Gastrocnemius medialis (tissue), 4 donors: Measurements from ENCODE around the gene ZNF280A. TPM values are rescaled to one million over a fixed set of nuclear protein-coding genes. Genes with fewer than 3 reads are reported as not detected.

Experiments used
- ATAC-seq, 2 donors: fragments of 150-250 bp; one replicate each; pipeline ENCODE4 v1.9.1; 2016
- DNase-seq, 2 donors: peaks; one replicate each; pipeline ENCODE4 v3.0.0-alpha.2; 2019
- H3K27ac ChIP-seq, 4 donors: fragments of 200-600 bp; sonication (generic); 1 replicate in 1 of 4; 2 replicates in 3 of 4; pipeline ENCODE4 v1.5.1; 2016 to 2018; ENCODE audit warnings: mild to moderate bottlenecking in 2 of 4, moderate library complexity in 1 of 4
- H3K27me3 ChIP-seq, 3 donors: fragments of 200-600 bp; sonication (generic) in 2 of 3; 1 replicate in 1 of 3; 2 replicates in 2 of 3; pipeline versions ENCODE4 v1.5.1 to v1.6.0; 2016 to 2019; ENCODE audit warnings: mild to moderate bottlenecking in 1 of 3, moderate library complexity in 1 of 3
- H3K36me3 ChIP-seq, 2 donors: fragments of 200-600 bp; sonication (generic) in 1 of 2; one replicate each; pipeline ENCODE4 v1.5.1; 2017 to 2018
- H3K4me1 ChIP-seq, 2 donors: fragments of 200-600 bp; sonication (generic) in 1 of 2; one replicate each; pipeline ENCODE4 v1.5.1; 2016 to 2017; ENCODE audit warnings: mild to moderate bottlenecking in 2 of 2
- H3K4me3 ChIP-seq, 4 donors: fragments of 200-600 bp; sonication (generic) in 3 of 4; 1 replicate in 1 of 4; 2 replicates in 3 of 4; pipeline ENCODE4 v1.5.1; 2016 to 2019; ENCODE audit warnings: mild to moderate bottlenecking in 2 of 4
- H3K9me3 ChIP-seq, 3 donors: fragments of 200-600 bp; sonication (generic) in 2 of 3; 1 replicate in 1 of 3; 2 replicates in 2 of 3; pipeline ENCODE4 v1.5.1; 2016 to 2019
- CTCF ChIP-seq, 5 experiments: fragments of 450-650 bp in 3 of 5; fragments of 200-600 bp in 2 of 5; sonication (generic) in 2 of 5; IDR thresholded peaks in 4 of 5; conservative IDR thresholded peaks in 1 of 5; 1 replicate in 4 of 5; 2 replicates in 1 of 5; pipeline ENCODE4 v1.5.1; 2016 to 2019; ENCODE audit warnings: antibody characterized with exemption in 5 of 5, mild to moderate bottlenecking in 3 of 5, moderate library complexity in 3 of 5
- POLR2A ChIP-seq, 2 donors: fragments of 450-650 bp; IDR thresholded peaks; one replicate each; pipeline ENCODE4 v1.6.1; 2017; ENCODE audit warnings: antibody characterized with exemption in 2 of 2, mild to moderate bottlenecking in 2 of 2, moderate library complexity in 2 of 2
- in situ Hi-C, 4 donors: fragments of 200-750 bp; cut with MboI; loops; one replicate each; pipeline versions ENCODE4 v1.15.0 to v1.8.0; 2017; ENCODE audit warnings: low sequenced_read_pairs in 4 of 4
- intact Hi-C: fragments of 100-400 bp; cut with DNase I; formaldehyde crosslinking; loops from one replicate; pipeline ENCODE4 v1.15.1; 2023; ENCODE audit warnings: low total_unique reads
- total RNA-seq, 4 donors: library from RNA; depleted of rRNA; stranded (reverse); fragments of >200 nt; gene quantifications; one replicate each; pipeline versions ENCODE4 v1.1.0 to v1.2.3, GENCODE V29; 2016

Gene ZNF280A
- total RNA-seq: not detected

GRCh38 chr22:22520020-22520656 is at the start of gene ZNF280A:
TSS of gene ZNF280A (minus strand) at chr22:22520270. CDS start at chr22:22515630, 4,640 bp downstream.
- peak in 1 of 2 donors; percentile 7 for DNase-seq
- Histone ChIP-seq H3K27ac (no peak within 1 kb of the TSS), H3K4me3 (no peak within 1 kb of the TSS), H3K36me3 (no peaks in the 10 kb centered on the region), H3K4me1 (no peaks in the 10 kb centered on the region), H3K9me3 (no peaks in the 10 kb centered on the region), H3K27me3 (peaks cover 0 to 3% (median 0%) of the 10 kb centered on the region in 3 donors)
- TF ChIP-seq CTCF (IDR thresholded peaks at IDR 0.05 in 4 of 5, conservative IDR thresholded peaks at IDR 0.05 in 1 of 5) (no peak), POLR2A (IDR thresholded peaks at IDR 0.05) (no peak)
- ATAC-seq: no peak
- in situ Hi-C loops: no loop called here
- intact Hi-C loops: no loop called here

GRCh38 chr22:22569218-22569617 is 49.1 kb upstream of the ZNF280A start:
- Histone ChIP-seq H3K9me3 (no peaks in the 10 kb centered on the region), H3K36me3 (no peaks in the 10 kb centered on the region), H3K4me1 (no peaks in the 10 kb centered on the region), H3K27me3 (peaks cover 0 to 8% (median 8%) of the 10 kb centered on the region in 3 donors), H3K27ac (no peak overlapping the region), H3K4me3 (no peak overlapping the region)
- TF ChIP-seq POLR2A (IDR thresholded peaks at IDR 0.05) (no peak), CTCF (IDR thresholded peaks at IDR 0.05 in 4 of 5, conservative IDR thresholded peaks at IDR 0.05 in 1 of 5) (no peak)
- in situ Hi-C loops: no loop called here
- intact Hi-C loops: no loop called here
- DNase-seq: no peak
- no peak for ATAC-seq

GRCh38 chr22:22565981-22566380 is 45.9 kb upstream of the ZNF280A start:
- Histone ChIP-seq H3K27ac (no peak overlapping the region), H3K9me3 (no peaks in the 10 kb centered on the region), H3K4me1 (no peaks in the 10 kb centered on the region), H3K27me3 (peaks cover 0 to 8% (median 8%) of the 10 kb centered on the region in 3 donors), H3K4me3 (no peak overlapping the region), H3K36me3 (no peaks in the 10 kb centered on the region)
- TF ChIP-seq CTCF (IDR thresholded peaks at IDR 0.05 in 4 of 5, conservative IDR thresholded peaks at IDR 0.05 in 1 of 5) (no peak), POLR2A (IDR thresholded peaks at IDR 0.05) (no peak)
- intact Hi-C loops: no loop called here
- in situ Hi-C loops: no loop called here
- ATAC-seq (no peak), DNase-seq (no peak)

GRCh38 chr22:22558972-22559603 is 39.0 kb upstream of the ZNF280A start, which contains the start of gene PRAME:
TSS of gene PRAME (minus strand) at chr22:22559265. CDS start at chr22:22556832, 2,433 bp downstream.
- Histone ChIP-seq H3K36me3 (no peaks in the 10 kb centered on the region), H3K27me3 (no peaks in the 10 kb centered on the region), H3K9me3 (no peaks in the 10 kb centered on the region), H3K4me3 (no peak within 1 kb of the TSS), H3K27ac (no peak within 1 kb of the TSS), H3K4me1 (no peaks in the 10 kb centered on the region)
- ATAC-seq (no peak), DNase-seq (peak in 1 of 2 donors; percentile 29)
- in situ Hi-C loops: no loop called here
- intact Hi-C loops: no loop called here
- peak in 1 of 5 experiments; percentile 20 for TF ChIP-seq CTCF (IDR thresholded peaks at IDR 0.05 in 4 of 5, conservative IDR thresholded peaks at IDR 0.05 in 1 of 5)
- TF ChIP-seq POLR2A (IDR thresholded peaks at IDR 0.05): no peak
